Neuron (in vitro differentiated cells): ENCODE results near the gene RCSD1.
"Not testable (repeated sequence)": the region's sequence is repeated elsewhere in the genome, so short reads cannot be mapped to it uniquely, and the experiment has no call there.

ENCODE experiments used
- H2AFZ ChIP-seq: one replicate; pipeline ENCODE4 v1.6.1; 2013; ENCODE audit warnings: low read depth, mild to moderate bottlenecking, inconsistent platforms, low read length, moderate library complexity
- H3K27me3 ChIP-seq: one replicate; pipeline ENCODE4 v1.6.1; 2013; ENCODE audit warnings: low read length; ENCODE audit not compliant: insufficient read depth
- H3K36me3 ChIP-seq: one replicate; pipeline ENCODE4 v1.6.1; 2013; ENCODE audit warnings: low read length; ENCODE audit not compliant: insufficient read depth
- H3K4me1 ChIP-seq: one replicate; pipeline ENCODE4 v1.6.1; 2013; ENCODE audit warnings: low read length; ENCODE audit not compliant: insufficient read depth
- H3K4me3 ChIP-seq: 2 replicates; pipeline ENCODE4 v1.5.1; 2013; ENCODE audit warnings: mild to moderate bottlenecking, low read length, moderate library complexity
- H3K9me3 ChIP-seq: one replicate; pipeline ENCODE4 v1.6.1; 2013; ENCODE audit warnings: low read length

Gene RCSD1

DNA sequence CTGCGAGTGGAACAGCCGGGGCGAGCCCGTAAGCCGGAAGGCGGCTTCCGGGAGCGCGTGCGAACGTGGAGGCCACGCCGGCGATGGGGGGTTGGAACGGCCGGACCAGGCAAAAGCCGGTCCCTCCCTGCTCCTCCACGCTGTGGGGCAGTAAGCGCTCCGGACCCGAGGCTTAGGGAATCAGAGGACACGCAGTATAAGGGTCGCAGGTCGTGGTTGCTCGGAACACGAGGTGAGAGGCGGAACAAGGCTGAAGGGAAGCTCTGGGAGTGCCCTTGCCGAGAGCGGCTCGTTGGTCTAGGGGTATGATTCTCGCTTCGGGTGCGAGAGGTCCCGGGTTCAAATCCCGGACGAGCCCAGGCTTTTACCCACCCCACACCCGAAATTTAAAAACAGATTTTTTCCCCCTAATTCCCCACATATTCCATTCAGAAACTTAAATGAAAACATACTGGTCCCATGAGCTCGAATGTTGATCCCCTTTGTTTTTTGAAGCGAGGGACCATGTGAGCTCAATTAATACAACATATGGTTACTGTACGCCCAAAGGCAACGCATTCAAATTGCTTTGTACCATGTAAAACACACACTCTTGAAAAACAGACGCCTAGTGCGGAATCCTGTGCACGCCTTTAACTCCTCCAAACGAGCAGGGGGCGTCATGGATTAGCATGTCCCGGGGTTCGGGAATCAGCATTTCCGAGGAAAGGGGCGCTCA, 84.6 kb downstream of the RCSD1 start:
- H3K27me3 ChIP-seq, result peaks cover 5% of the 10 kb centered on the region
- no peaks in the 10 kb centered on the region for H3K36me3 ChIP-seq

DNA sequence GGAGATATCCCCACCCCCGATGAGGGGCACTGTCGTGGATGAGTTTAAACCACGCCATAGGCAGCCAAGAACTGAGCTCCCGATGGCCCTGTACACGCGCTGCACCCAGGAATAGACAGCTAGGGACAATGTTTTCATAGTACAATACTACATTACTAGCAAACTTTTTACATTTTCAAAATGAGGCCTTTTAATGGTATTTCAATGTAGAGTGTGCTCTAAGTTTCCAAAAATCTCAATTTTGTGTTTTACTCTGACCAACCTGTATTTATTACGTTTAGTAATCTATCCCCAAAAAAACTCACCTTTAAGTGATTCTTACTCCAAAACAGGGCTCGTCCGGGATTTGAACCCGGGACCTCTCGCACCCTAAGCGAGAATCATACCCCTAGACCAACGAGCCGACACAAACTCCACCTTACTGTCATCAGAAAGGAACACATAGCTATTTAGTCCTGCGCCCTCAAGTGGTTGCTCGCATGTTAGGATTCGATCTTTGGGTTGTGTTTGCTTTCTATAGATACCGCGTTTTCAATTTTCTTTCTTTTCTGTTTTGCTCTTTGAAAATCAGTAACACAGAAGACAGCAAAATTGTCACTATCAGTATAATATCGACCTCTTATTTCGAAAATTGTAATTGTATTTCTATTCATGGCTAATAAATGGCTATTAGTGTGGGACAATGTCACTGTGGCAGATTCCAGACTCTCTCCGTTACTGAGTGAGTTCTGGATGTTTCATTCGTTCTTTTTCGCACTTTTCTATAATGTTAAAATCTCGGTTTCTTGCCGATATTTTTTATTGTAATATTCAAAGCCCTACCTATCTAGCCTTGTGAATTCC, 85.3 kb downstream of the RCSD1 start:
- Histone ChIP-seq H3K27me3 (peaks cover 5% of the 10 kb centered on the region), H3K4me1 (peaks cover 6% of the 10 kb centered on the region), H3K4me3 (peak overlapping the region; percentile 76), H2AFZ (peak overlapping the region; percentile 98), H3K36me3 (no peaks in the 10 kb centered on the region), H3K9me3 (no peaks in the 10 kb centered on the region)

More for the DNA sequence above, 84.6 kb downstream of the RCSD1 start:
- Histone ChIP-seq H3K9me3 (no peaks in the 10 kb centered on the region), H3K4me3 (peak overlapping the region; percentile 76), H2AFZ (peak overlapping the region; percentile 99), H3K4me1 (peaks cover 6% of the 10 kb centered on the region)

GRCh38 chr1:167716000-167716271, 85.9 kb downstream of the RCSD1 start:
- Histone ChIP-seq H3K36me3 (no peaks in the 10 kb centered on the region), H3K4me1 (peaks cover 8% of the 10 kb centered on the region), H3K27me3 (peaks cover 5% of the 10 kb centered on the region), H3K9me3 (no peaks in the 10 kb centered on the region), H3K4me3 (peak overlapping the region; percentile 76), H2AFZ (peak overlapping the region; percentile 98)

DNA sequence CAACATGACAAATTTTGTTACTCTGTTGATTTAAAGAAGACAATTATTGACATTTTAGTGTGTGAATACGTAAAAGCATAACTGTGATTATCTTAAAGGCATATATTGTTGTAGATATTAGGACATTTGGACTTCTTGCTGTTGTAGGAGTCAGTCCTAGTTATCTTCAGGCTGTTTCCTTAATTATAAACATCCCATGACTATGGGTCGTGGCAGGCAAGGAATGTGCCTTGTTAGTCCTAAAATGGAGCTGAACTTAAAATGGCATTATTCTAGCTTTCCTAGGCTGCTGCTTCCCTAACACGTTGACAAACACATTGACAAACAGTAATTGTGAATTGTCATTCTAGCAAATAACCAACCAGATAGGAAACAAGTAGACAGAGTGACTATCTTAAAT, 87.3 kb downstream of the RCSD1 start:
- Histone ChIP-seq H3K27me3 (no peaks in the 10 kb centered on the region), H3K9me3 (no peaks in the 10 kb centered on the region), H2AFZ (no peak overlapping the region), H3K4me3 (no peak overlapping the region), H3K36me3 (no peaks in the 10 kb centered on the region), H3K4me1 (peaks cover 9% of the 10 kb centered on the region)

- H3K9me3 ChIP-seq, result no peaks in the 10 kb centered on the region
- no peak overlapping the region for H3K4me3 ChIP-seq
- H3K36me3 ChIP-seq, result no peaks in the 10 kb centered on the region
- no peaks in the 10 kb centered on the region for H3K27me3 ChIP-seq
- no peak overlapping the region for H2AFZ ChIP-seq
- H3K4me1 ChIP-seq, result peaks cover 20% of the 10 kb centered on the region
These were observed 89.1 kb downstream of the RCSD1 start for GRCh38 chr1:167718914-167719691.

DNA sequence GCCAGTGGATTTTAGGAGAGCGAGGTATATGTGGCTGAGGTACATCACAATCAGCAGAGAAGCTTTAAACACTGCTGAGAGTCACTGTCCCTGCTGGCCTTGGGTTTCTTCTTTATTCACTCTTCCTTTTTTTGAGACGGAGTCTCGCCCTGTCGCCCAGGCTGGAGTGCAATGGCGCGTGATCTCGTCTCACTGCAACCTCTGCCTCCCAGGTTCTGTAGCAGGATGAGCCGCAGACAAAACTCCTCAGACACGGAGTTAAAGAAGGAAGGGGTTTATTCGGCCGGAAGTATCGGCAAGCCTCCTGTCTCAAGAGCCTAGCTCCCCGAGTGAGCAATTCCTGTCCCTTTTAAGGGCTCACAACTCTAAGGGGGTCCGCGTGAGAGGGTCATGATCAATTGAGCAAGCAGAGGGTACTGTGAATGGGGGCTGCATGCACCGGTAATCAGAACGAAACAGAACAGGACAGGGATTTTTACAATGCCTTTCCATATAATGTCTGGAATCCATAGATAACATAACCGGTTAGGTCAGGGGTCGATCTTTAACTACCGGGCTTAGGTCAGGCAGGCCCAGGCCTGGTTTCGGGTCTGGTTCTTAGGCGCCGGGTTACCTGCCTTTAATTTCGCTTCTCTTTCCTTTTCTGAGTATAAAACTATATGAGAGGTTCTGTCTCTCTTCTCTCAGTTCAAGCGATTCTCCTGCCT, 89.8 kb downstream of the RCSD1 start:
- H3K9me3 ChIP-seq, H3K36me3 ChIP-seq, H3K27me3 ChIP-seq, H3K4me3 ChIP-seq, H2AFZ ChIP-seq: not testable (repeated sequence)
- peaks cover 24% of the 10 kb centered on the region for H3K4me1 ChIP-seq

- H3K27me3 ChIP-seq, result no peaks in the 10 kb centered on the region
- no peaks in the 10 kb centered on the region for H3K9me3 ChIP-seq
- H3K4me3 ChIP-seq, result peak overlapping the region; percentile 92
- peaks cover 27% of the 10 kb centered on the region for H3K4me1 ChIP-seq
- peak overlapping the region; percentile 95 for H2AFZ ChIP-seq
- H3K36me3 ChIP-seq, result no peaks in the 10 kb centered on the region
These were observed 91.1 kb downstream of the RCSD1 start for GRCh38 chr1:167720965-167721616.

DNA sequence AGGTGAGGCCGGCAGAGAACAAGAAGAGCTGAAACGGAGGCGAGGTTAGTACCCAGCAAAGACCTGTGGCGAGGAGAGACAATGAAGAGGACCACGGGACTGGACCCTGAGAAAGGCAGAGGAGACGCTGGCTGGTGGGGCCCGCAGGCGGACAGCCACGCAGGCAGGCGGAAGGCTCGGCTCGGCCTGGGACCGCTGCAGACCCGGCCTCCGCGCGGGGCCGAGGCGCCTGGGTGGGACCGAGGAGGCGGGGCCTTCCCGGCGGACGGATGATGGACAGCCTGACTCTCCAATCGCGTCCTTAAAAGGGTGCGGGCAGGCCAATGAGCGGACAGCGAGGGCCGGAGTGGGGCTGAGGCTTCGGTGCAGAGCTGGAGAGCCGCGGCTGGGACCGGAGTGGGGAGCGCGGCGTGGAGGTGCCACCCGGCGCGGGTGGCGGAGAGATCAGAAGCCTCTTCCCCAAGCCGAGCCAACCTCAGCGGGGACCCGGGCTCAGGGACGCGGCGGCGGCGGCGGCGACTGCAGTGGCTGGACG, 91.7 kb downstream of the RCSD1 start, which contains the start of gene MPZL1:
TSS of gene MPZL1 (plus strand) at position 366 of the 535 bp plus-strand sequence. CDS start 170 bp downstream, outside the sequence.
- Histone ChIP-seq H3K4me1 (peaks cover 28% of the 10 kb centered on the region), H3K27me3 (no peaks in the 10 kb centered on the region), H3K4me3 (peak within 1 kb of the TSS; percentile 92), H3K9me3 (no peaks in the 10 kb centered on the region), H2AFZ (peak within 1 kb of the TSS; percentile 95), H3K36me3 (no peaks in the 10 kb centered on the region)

GRCh38 chr1:167722152-167722869, 92.3 kb downstream of the RCSD1 start:
- peaks cover 28% of the 10 kb centered on the region for H3K4me1 ChIP-seq
- peak overlapping the region; percentile 95 for H2AFZ ChIP-seq
- no peaks in the 10 kb centered on the region for H3K27me3 ChIP-seq
- no peaks in the 10 kb centered on the region for H3K9me3 ChIP-seq
- H3K36me3 ChIP-seq, result no peaks in the 10 kb centered on the region
- H3K4me3 ChIP-seq, result peak overlapping the region; percentile 92

GRCh38 chr1:167722870-167723251, 92.8 kb downstream of the RCSD1 start:
- peak overlapping the region; percentile 92 for H3K4me3 ChIP-seq
- H3K9me3 ChIP-seq, result no peaks in the 10 kb centered on the region
- H3K27me3 ChIP-seq, result no peaks in the 10 kb centered on the region
- H3K4me1 ChIP-seq, result peaks cover 28% of the 10 kb centered on the region
- H2AFZ ChIP-seq, result peak overlapping the region; percentile 95
- no peaks in the 10 kb centered on the region for H3K36me3 ChIP-seq

DNA sequence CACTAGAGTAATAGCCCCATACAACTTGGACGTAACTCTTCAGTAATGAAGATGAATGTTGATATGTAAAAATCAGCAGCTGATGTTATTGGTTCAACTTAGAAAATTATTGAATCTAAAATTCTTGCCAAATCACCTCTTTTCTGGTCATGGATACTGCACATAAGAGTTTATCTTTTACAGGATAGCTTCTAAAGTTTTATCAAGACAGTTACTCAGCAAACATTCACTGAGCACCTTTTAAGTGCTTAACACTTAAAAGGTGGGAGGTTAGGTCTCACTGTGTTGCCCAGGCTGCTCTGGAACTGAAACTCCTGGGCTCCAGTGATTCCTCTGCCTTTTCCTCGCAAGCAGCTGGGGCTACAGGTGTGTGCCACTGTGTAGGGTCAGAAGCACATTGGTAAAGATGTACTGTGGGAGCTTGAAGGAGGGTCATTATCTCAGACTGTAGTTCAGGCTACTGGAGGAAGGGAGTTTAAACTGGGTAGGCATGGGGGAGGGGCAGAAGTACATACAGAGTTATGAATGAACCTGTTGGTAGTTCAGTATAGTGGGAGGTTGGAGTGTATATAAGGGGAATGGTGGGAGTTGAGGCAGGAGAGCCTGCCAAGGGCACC, 93.8 kb downstream of the RCSD1 start:
- no peaks in the 10 kb centered on the region for H3K36me3 ChIP-seq
- H3K4me3 ChIP-seq, result peak overlapping the region; percentile 92
- H2AFZ ChIP-seq, result no peak overlapping the region
- H3K27me3 ChIP-seq, result no peaks in the 10 kb centered on the region
- H3K9me3 ChIP-seq, result no peaks in the 10 kb centered on the region
- H3K4me1 ChIP-seq, result peaks cover 28% of the 10 kb centered on the region
